SK-N-SH (cell line): ENCODE data around the gene PEMT.

ENCODE experiments used
- POLR2AphosphoS5 ChIP-seq: IDR thresholded peaks from 2 replicates; pipeline ENCODE4 v1.6.1; 2012; ENCODE audit warnings: low read depth, low read length
- RAD21 ChIP-seq: IDR thresholded peaks from 2 replicates; pipeline ENCODE4 v1.6.1; 2012; ENCODE audit warnings: mild to moderate bottlenecking, low read length
- RXRA ChIP-seq: IDR thresholded peaks from 2 replicates; pipeline ENCODE4 v1.4.0; 2012; ENCODE audit warnings: low read depth, mild to moderate bottlenecking, borderline replicate concordance
- TAF1 ChIP-seq: IDR thresholded peaks from 2 replicates; pipeline ENCODE4 v1.6.1; 2012; ENCODE audit warnings: low read depth, mild to moderate bottlenecking, low read length, moderate library complexity, borderline replicate concordance
- TF ChIP-seq, protein P1 (sequence below): fragments of 200-600 bp; sonication (generic); IDR thresholded peaks from 2 replicates; pipeline ENCODE4 v1.6.1; 2017; ENCODE audit warnings: antibody characterized with exemption, mild to moderate bottlenecking, moderate library complexity

DNA sequence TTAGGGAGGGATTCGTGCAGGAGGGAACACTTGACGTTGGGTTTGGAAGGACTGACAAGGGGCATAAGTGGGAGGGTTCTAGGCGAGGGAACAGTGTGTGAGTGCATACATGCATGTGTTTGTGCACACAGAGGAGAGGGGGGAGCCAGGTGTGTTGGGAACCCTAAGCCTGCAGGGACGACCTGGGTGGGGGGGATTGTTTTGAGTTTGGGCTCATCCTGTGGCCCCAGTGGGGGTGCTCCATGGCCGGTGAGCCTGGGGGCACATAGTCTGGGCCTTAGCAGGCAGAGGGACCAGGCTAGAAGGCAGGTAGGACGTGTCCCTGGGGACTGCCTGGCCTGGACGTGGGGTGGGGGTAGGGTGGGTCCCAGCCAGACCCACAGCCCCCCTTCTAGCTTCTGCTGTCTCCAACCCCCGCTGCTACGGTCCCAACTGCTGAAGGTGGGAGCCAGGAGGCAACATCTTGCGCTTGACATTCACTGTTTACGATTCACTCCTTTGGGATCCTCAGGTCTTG lies 83.4 kb downstream of the PEMT start:
- no peak for TF ChIP-seq POLR2AphosphoS5
- TF ChIP-seq, protein P1, sequence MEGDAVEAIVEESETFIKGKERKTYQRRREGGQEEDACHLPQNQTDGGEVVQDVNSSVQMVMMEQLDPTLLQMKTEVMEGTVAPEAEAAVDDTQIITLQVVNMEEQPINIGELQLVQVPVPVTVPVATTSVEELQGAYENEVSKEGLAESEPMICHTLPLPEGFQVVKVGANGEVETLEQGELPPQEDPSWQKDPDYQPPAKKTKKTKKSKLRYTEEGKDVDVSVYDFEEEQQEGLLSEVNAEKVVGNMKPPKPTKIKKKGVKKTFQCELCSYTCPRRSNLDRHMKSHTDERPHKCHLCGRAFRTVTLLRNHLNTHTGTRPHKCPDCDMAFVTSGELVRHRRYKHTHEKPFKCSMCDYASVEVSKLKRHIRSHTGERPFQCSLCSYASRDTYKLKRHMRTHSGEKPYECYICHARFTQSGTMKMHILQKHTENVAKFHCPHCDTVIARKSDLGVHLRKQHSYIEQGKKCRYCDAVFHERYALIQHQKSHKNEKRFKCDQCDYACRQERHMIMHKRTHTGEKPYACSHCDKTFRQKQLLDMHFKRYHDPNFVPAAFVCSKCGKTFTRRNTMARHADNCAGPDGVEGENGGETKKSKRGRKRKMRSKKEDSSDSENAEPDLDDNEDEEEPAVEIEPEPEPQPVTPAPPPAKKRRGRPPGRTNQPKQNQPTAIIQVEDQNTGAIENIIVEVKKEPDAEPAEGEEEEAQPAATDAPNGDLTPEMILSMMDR, result no peak
- TF ChIP-seq TAF1, result no peak
- no peak for TF ChIP-seq RXRA
- no peak for TF ChIP-seq RAD21
